GM12873 (cell line): ENCODE measurements around the gene PBX4.

Source experiments
- CTCF ChIP-seq: IDR thresholded peaks from 2 replicates; pipeline ENCODE4 v1.5.1; 2012; ENCODE audit warnings: low read depth, mild to moderate bottlenecking, moderate library complexity, low read length, control low read depth; ENCODE audit not compliant: insufficient read depth; ENCODE audit errors: missing control alignments

The PBX4 gene

GRCh38 chr19:19588546-19588945 lies 29.9 kb downstream of the PBX4 start:
- TF ChIP-seq CTCF = no peak

DNA sequence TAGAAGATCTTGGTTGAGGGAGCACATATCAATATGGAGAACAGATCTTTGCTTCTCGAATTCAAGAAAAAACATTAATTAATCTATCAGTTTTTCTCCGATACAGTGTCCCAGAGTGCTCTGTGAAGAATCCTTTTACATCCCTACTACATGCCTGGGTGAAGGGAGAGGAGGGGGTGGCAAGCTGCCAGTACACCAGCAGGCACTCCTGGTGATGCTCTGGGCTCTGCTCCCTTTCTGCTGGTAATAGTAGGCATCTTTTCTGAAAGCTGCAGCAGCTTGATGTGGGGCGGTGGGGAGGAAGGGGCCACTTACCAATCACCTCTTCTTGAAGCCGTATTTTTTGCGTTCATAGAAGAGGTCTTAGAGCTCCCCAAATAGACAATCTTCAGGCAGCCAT lies 30.7 kb downstream of the PBX4 start:
- TF ChIP-seq CTCF = no peak

DNA sequence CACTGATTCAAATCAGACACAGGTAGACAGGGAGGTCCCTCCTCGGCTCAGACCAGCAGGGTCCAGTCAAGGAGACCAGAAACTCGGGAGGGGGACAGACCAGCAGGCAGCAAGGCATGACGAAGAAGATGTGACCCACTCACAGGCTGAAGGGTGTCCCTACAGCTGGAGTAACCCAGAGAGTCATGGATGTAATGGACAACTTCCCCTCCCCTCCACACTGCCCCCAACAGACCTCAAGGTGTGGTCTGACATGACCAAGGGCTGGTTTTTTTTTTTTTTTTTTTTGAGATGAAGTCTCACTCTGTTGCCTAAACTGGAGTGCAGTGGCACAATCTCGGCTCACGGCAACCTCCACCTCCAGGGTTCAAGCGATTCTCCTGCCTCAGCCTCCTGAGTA lies 34.1 kb downstream of the PBX4 start:
- TF ChIP-seq CTCF = no peak

GRCh38 chr19:19582471-19582870 lies 36.0 kb downstream of the PBX4 start:
- TF ChIP-seq CTCF = no peak

DNA sequence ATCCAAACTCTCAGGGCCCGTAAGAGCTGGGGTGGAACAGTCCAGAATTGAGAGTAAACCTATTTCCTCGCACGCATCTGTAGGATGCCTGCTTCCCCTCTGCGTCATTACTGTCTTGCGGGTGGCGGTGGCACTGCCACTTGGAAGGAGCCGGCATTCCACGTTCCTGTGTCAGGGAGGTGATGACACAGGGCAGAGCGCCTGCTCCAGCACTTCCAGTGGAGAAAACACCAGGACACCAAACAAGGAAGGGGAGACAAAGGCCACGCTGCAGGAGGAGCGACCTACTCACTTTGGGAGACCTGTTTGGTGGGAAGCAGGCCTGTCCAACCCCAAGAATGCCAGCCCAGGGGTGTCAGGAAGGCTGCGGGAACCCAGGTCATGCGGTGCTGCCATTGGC lies 37.1 kb downstream of the PBX4 start:
- no peak for TF ChIP-seq CTCF

GRCh38 chr19:19580418-19580817 lies 38.1 kb downstream of the PBX4 start:
- TF ChIP-seq CTCF = no peak

DNA sequence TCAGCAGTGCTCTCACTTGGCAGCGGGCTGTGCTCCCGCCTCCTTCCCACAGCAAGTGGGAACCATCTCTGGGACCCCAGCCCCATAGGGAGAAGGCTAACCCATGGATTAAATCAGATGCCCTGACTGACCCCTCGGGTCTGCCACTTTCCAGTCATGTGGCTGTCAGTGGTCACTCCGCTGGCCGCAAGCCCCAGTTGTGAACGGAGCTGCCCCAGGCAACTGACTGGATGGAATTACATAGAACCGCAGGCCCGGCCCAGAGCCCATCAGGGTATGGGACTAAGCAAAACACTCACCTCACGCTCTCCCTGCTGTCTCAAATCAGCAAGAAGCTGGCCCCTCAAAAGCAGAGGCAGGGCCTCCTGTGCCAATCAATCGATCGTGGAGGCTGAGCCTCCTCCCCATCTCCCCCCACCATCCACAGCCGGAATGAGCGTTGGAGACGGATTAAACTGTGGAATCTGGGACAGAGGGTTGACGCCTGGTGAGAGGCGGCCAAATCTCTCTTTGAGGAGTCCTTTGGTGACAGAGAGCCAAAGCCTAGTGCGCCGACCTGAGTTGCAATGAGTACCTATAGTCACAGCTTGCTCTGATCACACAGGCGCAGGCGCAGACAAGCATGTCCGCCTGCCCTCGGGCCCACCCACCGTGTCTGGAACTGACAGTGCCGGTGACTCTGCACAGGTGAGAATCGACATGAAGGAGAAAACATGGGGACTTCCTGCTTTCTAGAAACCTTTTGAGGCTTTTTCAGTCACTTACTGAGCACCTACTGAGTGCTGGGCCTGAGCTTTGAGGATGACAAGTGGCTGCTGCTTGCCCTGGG lies 38.7 kb downstream of the PBX4 start:
- no peak for TF ChIP-seq CTCF
